HFF-Myc (cell line): ENCODE results near the gene AGA.

ENCODE experiments used
- DNase-seq: peaks from one replicate; pipeline ENCODE4 v3.0.0-alpha.2; 2011; ENCODE audit warnings: low read depth; ENCODE audit errors: extremely low read depth
- H3K4me3 ChIP-seq: replicated peaks from 2 replicates; pipeline ENCODE4 v1.5.1; 2011; ENCODE audit warnings: low read depth, mild to moderate bottlenecking, control low read depth, low read length
- TF ChIP-seq, protein P1 (sequence below): IDR thresholded peaks from 2 replicates; pipeline ENCODE4 v1.5.1; 2012; ENCODE audit warnings: mild to moderate bottlenecking, low read depth, low read length, control low read depth; ENCODE audit errors: missing control alignments

Gene AGA

DNA sequence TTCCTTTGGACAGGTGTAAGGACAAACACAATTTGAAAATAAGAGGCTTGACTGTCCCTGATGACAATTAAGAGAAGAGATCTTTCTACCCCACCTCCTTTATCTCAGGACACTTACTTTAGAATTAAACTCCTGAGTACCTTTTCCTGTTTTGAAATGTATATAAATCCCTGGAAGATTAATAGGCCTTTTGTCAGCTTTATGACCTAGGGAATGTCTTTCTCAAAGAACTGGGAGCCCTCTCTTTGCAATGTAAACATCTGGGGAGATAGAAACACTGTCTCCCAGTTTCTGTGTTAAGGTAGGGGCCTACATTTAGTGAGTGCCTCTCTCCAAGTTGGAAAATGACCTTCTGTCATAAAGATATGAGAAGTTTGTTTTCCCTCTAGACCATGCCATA is 31.7 kb downstream of the AGA start:
- no peak overlapping the region for H3K4me3 ChIP-seq
- DNase-seq, result no peak
- TF ChIP-seq, protein P1, sequence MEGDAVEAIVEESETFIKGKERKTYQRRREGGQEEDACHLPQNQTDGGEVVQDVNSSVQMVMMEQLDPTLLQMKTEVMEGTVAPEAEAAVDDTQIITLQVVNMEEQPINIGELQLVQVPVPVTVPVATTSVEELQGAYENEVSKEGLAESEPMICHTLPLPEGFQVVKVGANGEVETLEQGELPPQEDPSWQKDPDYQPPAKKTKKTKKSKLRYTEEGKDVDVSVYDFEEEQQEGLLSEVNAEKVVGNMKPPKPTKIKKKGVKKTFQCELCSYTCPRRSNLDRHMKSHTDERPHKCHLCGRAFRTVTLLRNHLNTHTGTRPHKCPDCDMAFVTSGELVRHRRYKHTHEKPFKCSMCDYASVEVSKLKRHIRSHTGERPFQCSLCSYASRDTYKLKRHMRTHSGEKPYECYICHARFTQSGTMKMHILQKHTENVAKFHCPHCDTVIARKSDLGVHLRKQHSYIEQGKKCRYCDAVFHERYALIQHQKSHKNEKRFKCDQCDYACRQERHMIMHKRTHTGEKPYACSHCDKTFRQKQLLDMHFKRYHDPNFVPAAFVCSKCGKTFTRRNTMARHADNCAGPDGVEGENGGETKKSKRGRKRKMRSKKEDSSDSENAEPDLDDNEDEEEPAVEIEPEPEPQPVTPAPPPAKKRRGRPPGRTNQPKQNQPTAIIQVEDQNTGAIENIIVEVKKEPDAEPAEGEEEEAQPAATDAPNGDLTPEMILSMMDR, result no peak

DNA sequence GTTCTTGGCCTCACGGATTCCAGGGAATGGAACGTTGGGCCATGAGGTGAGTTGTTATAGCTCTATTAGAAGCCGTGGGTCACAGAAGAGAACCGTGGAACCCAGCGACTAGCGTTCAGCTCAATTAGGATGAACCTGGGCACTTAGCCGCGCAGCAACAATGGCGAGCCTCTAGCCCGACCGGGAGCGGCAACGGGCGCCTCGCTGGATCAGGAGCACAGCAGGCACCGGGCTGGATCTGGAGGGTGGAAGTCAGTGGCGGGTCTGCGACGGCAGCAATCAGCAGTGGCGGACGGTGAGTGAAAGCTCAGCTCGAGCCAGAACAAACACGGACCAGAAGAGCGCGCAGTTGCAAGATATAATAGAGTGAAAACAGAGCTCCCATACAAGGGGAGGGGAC is 34.2 kb downstream of the AGA start:
- no peak for DNase-seq
- H3K4me3 ChIP-seq, result no peak overlapping the region
- TF ChIP-seq, protein P1, result no peak

DNA sequence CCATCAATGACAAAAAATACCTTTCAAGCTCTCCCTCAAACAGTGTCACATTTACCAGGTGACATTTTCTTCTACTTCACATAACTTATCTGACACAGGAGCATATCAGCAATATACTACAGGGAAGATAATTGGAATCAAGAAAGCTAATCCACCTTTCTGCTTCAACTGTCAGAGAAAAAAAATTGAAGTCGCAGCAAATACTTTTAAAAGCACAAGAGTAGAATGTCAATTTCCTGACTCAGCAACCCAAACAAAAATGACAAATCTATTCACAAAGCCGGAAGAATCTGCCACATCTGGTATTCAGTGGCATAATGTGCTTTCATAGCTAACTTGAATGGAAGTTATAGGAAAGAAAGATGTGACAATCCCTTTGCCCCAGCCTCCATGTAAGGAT is 36.7 kb downstream of the AGA start:
- TF ChIP-seq, protein P1, result no peak
- no peak overlapping the region for H3K4me3 ChIP-seq
- no peak for DNase-seq

DNA sequence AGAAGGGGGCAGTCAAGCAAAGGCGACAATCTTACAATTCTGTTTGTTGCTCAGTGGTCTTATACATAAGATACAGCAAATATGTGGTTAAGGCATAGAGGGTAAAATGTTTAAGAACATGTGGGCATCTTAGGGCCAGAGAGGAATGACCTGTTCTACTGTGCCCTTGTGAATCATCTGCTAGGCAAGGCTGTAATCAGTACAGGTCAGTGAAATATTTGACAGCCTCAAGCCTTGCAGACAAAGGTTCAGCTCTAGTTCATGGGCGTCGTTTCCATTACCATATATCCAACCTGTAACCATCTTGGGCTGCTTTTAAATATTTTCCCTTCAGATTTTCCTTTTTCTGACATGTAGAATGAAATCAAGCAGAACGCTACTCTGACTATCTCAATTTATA is 37.3 kb downstream of the AGA start:
- TF ChIP-seq, protein P1, result no peak
- no peak overlapping the region for H3K4me3 ChIP-seq
- DNase-seq, result no peak

DNA sequence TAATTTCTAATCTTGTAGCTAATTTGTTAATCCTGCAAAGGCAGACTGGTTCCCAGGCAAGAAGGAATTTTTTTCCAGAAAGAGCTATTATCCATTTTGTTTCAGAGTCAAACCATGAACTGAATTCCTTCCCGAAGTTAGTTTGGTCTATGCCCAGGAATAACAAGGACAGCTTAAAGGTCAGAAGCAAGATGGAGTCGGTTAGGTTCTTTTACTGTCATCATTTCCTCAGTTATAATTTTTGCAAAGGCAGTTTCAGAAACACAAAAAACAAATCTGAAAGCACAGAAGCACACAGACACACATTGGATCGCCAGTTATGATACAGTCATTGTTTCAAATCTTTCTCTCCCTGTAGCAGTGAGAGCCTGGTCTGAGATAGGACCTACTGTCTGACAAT is 37.9 kb downstream of the AGA start:
- no peak overlapping the region for H3K4me3 ChIP-seq
- DNase-seq, result no peak
- TF ChIP-seq, protein P1, result no peak

DNA sequence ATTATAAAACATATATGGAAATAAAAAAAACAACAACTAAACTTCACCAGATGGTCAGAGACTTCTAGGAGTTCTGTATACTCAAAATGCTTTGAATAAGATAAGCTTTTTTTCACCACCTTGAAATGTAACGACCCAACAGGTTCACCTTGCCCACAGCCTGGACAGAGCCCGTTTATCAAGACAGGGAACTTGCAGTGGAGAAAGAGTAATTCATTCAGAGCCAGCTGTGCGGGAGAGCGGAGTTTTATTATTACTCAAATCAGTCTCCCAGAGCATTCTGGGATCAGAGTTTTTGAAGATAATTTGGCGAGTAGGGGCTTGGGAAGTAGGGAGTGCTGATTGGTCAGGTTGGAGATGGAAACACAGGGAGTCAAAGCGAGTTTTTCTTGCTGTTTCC is 38.5 kb downstream of the AGA start:
- H3K4me3 ChIP-seq, result no peak overlapping the region
- TF ChIP-seq, protein P1, result no peak
- no peak for DNase-seq

DNA sequence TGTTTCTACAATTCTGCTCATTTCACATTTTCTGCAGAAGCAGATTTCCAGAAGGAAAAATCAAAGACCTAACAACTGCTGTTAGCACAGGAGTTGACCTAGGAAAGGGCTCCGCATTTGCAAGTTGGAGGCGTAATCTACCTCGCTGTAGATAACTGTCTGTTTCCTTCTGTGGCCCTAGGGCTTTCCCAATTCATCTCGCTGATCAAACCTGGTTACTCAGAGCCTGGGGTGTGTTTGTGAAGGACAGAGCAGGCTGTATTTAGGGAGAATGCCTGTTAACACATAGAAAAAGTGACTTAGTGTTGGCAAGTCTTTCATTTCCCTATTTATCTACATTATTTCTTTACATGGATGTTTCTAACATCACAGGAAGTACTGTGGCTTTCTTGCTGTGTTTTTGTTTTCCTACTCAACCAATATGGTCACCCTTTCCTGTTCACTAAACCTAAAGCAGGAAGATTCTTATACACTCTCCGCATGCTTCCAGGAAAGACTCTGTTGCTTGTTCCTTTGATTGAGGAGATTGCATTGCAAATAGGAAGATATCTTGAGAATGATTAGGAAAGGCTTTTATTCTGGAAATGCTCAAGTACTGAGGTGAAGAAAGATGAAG is 40.5 kb downstream of the AGA start:
- TF ChIP-seq, protein P1, result no peak
- no peak for DNase-seq
- no peak overlapping the region for H3K4me3 ChIP-seq
